ENCODE measurements around the gene WNT9A. TPM values are rescaled to one million over a fixed set of nuclear protein-coding genes. Genes with fewer than 3 reads are reported as not detected.
A peak's percentile ranks its signal among the peaks of the same experiment; 100 is the strongest.

WNT9A gene
- total RNA-seq, 2 donors from 2014 or later, result 1.4 to 2.0 TPM

- no peak for DNase-seq (ENCODE audit: low spot score)
- H3K4me1 ChIP-seq (replicated peaks), result peaks cover 13% of the 10 kb centered on the region
- 79% methylated on average over 12 of the region's 12 CpGs for WGBS
- intact Hi-C loops (cut with DNase I), result loop anchor here (5.0 kb wide), 1 partner anchor 56 kb away; no protein-coding TSS in a partner anchor
- H3K27me3 ChIP-seq (replicated peaks; ENCODE audit: insufficient read depth), result no peaks in the 10 kb centered on the region
- H3K36me3 ChIP-seq, result no peaks in the 10 kb centered on the region
- H3K4me3 ChIP-seq, result no peak overlapping the region
- H3K27ac ChIP-seq, result peak overlapping the region in 1 of 2 donors; percentile 5
- no peaks in the 10 kb centered on the region for H3K9me3 ChIP-seq
- no peak for TF ChIP-seq POLR2A (IDR thresholded peaks at IDR 0.05)
- no peak for TF ChIP-seq CTCF (IDR thresholded peaks at IDR 0.05)
- no peak for TF ChIP-seq POLR2AphosphoS5 (IDR thresholded peaks at IDR 0.05)
Measured at GRCh38 chr1:227943381-227944089, 4.2 kb downstream of the WNT9A start.

GRCh38 chr1:227942716-227943261 lies 4.9 kb downstream of the WNT9A start:
- intact Hi-C loops (cut with DNase I), result loop anchor here (5.0 kb wide), 1 partner anchor 55 kb away; no protein-coding TSS in a partner anchor
- no peaks in the 10 kb centered on the region for H3K9me3 ChIP-seq
- peaks cover 13% of the 10 kb centered on the region for H3K4me1 ChIP-seq (replicated peaks)

GRCh38 chr1:227942021-227942715 lies 5.6 kb downstream of the WNT9A start:
- H3K36me3 ChIP-seq, result no peaks in the 10 kb centered on the region
- intact Hi-C loops (cut with DNase I), result loop anchor here (5.0 kb wide), 1 partner anchor 55 kb away; no protein-coding TSS in a partner anchor
- peaks cover 13% of the 10 kb centered on the region for H3K4me1 ChIP-seq (replicated peaks)
- TF ChIP-seq CTCF (IDR thresholded peaks at IDR 0.05), result no peak
- no peak for TF ChIP-seq POLR2A (IDR thresholded peaks at IDR 0.05)
- no peak for TF ChIP-seq POLR2AphosphoS5 (IDR thresholded peaks at IDR 0.05)
- no peaks in the 10 kb centered on the region for H3K27me3 ChIP-seq (replicated peaks; ENCODE audit: insufficient read depth)
- no peaks in the 10 kb centered on the region for H3K9me3 ChIP-seq
- no peak overlapping the region for H3K4me3 ChIP-seq
- DNase-seq (ENCODE audit: low spot score), result no peak
- 55% methylated on average over 13 of the region's 15 CpGs for WGBS
- H3K27ac ChIP-seq, result peak overlapping the region in 1 of 2 donors; percentile 18

More at GRCh38 chr1:227942716-227943261, 4.9 kb downstream of the WNT9A start:
- H3K36me3 ChIP-seq, result no peaks in the 10 kb centered on the region
- WGBS, result 88% methylated on average over 7 of the region's 8 CpGs
- DNase-seq (ENCODE audit: low spot score), result no peak
- TF ChIP-seq POLR2A (IDR thresholded peaks at IDR 0.05) (no peak), POLR2AphosphoS5 (IDR thresholded peaks at IDR 0.05) (no peak), CTCF (IDR thresholded peaks at IDR 0.05) (no peak)
- peak overlapping the region in 1 of 2 donors; percentile 18 for H3K27ac ChIP-seq
- no peaks in the 10 kb centered on the region for H3K27me3 ChIP-seq (replicated peaks; ENCODE audit: insufficient read depth)
- H3K4me3 ChIP-seq, result no peak overlapping the region

- H3K27ac ChIP-seq, result no peak overlapping the region
- intact Hi-C loops (cut with DNase I), result loop anchor here (5.0 kb wide), 1 partner anchor 54 kb away; no protein-coding TSS in a partner anchor
- TF ChIP-seq CTCF (IDR thresholded peaks at IDR 0.05) (no peak), POLR2A (IDR thresholded peaks at IDR 0.05) (no peak), POLR2AphosphoS5 (IDR thresholded peaks at IDR 0.05) (no peak)
- WGBS, result 78% methylated on average over 7 of the region's 15 CpGs
- H3K9me3 ChIP-seq, result no peaks in the 10 kb centered on the region
- H3K4me3 ChIP-seq, result no peak overlapping the region
- no peaks in the 10 kb centered on the region for H3K27me3 ChIP-seq (replicated peaks; ENCODE audit: insufficient read depth)
- H3K4me1 ChIP-seq (replicated peaks), result peaks cover 13% of the 10 kb centered on the region
- no peaks in the 10 kb centered on the region for H3K36me3 ChIP-seq
- DNase-seq (ENCODE audit: low spot score), result no peak
Measured at GRCh38 chr1:227941509-227942020, 6.2 kb downstream of the WNT9A start.
